ENCODE measurements around the gene PCDH9. TPM values are rescaled to one million over a fixed set of nuclear protein-coding genes. Genes with fewer than 3 reads are reported as not detected.

The PCDH9 gene
- total RNA-seq, 2 donors from 2014 or later = 0.95 to 1.8 TPM

- no peaks in the 10 kb centered on the region for H3K27me3 ChIP-seq (ENCODE audit: control insufficient read depth, insufficient read depth, low read length, poor library complexity, severe bottlenecking)
- no peak for TF ChIP-seq CTCF (conservative IDR thresholded peaks at IDR 0.05)
- 78 to 90% methylated on average over 2 to 4 of the region's 5 CpGs for WGBS, 2 experiments (ENCODE audit: insufficient coverage in 1 of 2, insufficient read length in 1 of 2)
- no peaks in the 10 kb centered on the region for H3K9me3 Mint-ChIP-seq
- H3K4me1 ChIP-seq (ENCODE audit: control insufficient read depth, insufficient read depth, low read length) = no peaks in the 10 kb centered on the region
- H3K27me3 Mint-ChIP-seq (ENCODE audit: insufficient read depth) = no peaks in the 10 kb centered on the region
- no peak overlapping the region for H3K27ac ChIP-seq (ENCODE audit: low read depth, low read length)
- no peaks in the 10 kb centered on the region for H3K36me3 ChIP-seq (ENCODE audit: control insufficient read depth, insufficient read depth, low read length)
- no peak overlapping the region for H3K27ac Mint-ChIP-seq
- H3K9ac ChIP-seq (ENCODE audit: extremely low read depth, low read length, poor library complexity, severe bottlenecking) = no peak overlapping the region
- H3K4me3 ChIP-seq (ENCODE audit: low read length) = no peak overlapping the region
- DNase-seq = no peak
- no peak overlapping the region for H3K4me3 Mint-ChIP-seq
- H3K36me3 Mint-ChIP-seq (ENCODE audit: low read depth) = no peaks in the 10 kb centered on the region
- no peaks in the 10 kb centered on the region for H3K9me3 ChIP-seq (ENCODE audit: control insufficient read depth, low read length)
- H3K4me1 Mint-ChIP-seq = peaks cover 3% of the 10 kb centered on the region
Measured at GRCh38 chr13:66359910-66360552, 870.1 kb downstream of the PCDH9 start.

GRCh38 chr13:66359393-66359792 lies 870.7 kb downstream of the PCDH9 start:
- H3K27me3 ChIP-seq (ENCODE audit: control insufficient read depth, insufficient read depth, low read length, poor library complexity, severe bottlenecking) = no peaks in the 10 kb centered on the region
- no peaks in the 10 kb centered on the region for H3K36me3 ChIP-seq (ENCODE audit: control insufficient read depth, insufficient read depth, low read length)
- no peak overlapping the region for H3K9ac ChIP-seq (ENCODE audit: extremely low read depth, low read length, poor library complexity, severe bottlenecking)
- 88 to 100% methylated on average over 1 to 3 of the region's 3 CpGs for WGBS, 2 experiments (ENCODE audit: insufficient coverage in 1 of 2, insufficient read length in 1 of 2)
- Mint-ChIP-seq H3K36me3 (ENCODE audit: low read depth) (no peaks in the 10 kb centered on the region), H3K9me3 (no peaks in the 10 kb centered on the region), H3K27ac (no peak overlapping the region), H3K4me3 (no peak overlapping the region), H3K4me1 (peaks cover 8% of the 10 kb centered on the region), H3K27me3 (ENCODE audit: insufficient read depth) (no peaks in the 10 kb centered on the region)
- no peaks in the 10 kb centered on the region for H3K9me3 ChIP-seq (ENCODE audit: control insufficient read depth, low read length)
- DNase-seq = no peak
- TF ChIP-seq CTCF (conservative IDR thresholded peaks at IDR 0.05) = no peak
- H3K4me3 ChIP-seq (ENCODE audit: low read length) = no peak overlapping the region
- H3K27ac ChIP-seq (ENCODE audit: low read depth, low read length) = no peak overlapping the region
- H3K4me1 ChIP-seq (ENCODE audit: control insufficient read depth, insufficient read depth, low read length) = no peaks in the 10 kb centered on the region

- H3K4me3 ChIP-seq (ENCODE audit: low read length) = no peak overlapping the region
- Mint-ChIP-seq H3K4me3 (no peak overlapping the region), H3K4me1 (peaks cover 12% of the 10 kb centered on the region), H3K27me3 (ENCODE audit: insufficient read depth) (no peaks in the 10 kb centered on the region), H3K36me3 (ENCODE audit: low read depth) (no peaks in the 10 kb centered on the region), H3K9me3 (no peaks in the 10 kb centered on the region), H3K27ac (no peak overlapping the region)
- no peak for DNase-seq
- no peak overlapping the region for H3K9ac ChIP-seq (ENCODE audit: extremely low read depth, low read length, poor library complexity, severe bottlenecking)
- no peak overlapping the region for H3K27ac ChIP-seq (ENCODE audit: low read depth, low read length)
- no peaks in the 10 kb centered on the region for H3K27me3 ChIP-seq (ENCODE audit: control insufficient read depth, insufficient read depth, low read length, poor library complexity, severe bottlenecking)
- TF ChIP-seq CTCF (conservative IDR thresholded peaks at IDR 0.05) = no peak
- H3K36me3 ChIP-seq (ENCODE audit: control insufficient read depth, insufficient read depth, low read length) = no peaks in the 10 kb centered on the region
- H3K4me1 ChIP-seq (ENCODE audit: control insufficient read depth, insufficient read depth, low read length) = no peaks in the 10 kb centered on the region
- no peaks in the 10 kb centered on the region for H3K9me3 ChIP-seq (ENCODE audit: control insufficient read depth, low read length)
Measured at GRCh38 chr13:66358564-66358963, 871.6 kb downstream of the PCDH9 start.
